Immature natural killer cell (primary cell): ENCODE measurements around the gene MORC4. TPM values are rescaled to one million over a fixed set of nuclear protein-coding genes. Genes with fewer than 3 reads are reported as not detected.

Experiments
- DNase-seq, 3 donors: peaks; one replicate each; pipeline ENCODE4 v3.0.0; 2022; ENCODE audit warnings: mixed read lengths in 1 of 3
- H3K27ac Mint-ChIP-seq, 6 donors: one replicate each; pipeline ENCODE4 v1.8.0; 2020; ENCODE audit warnings: mixed read lengths in 6 of 6, mild to moderate bottlenecking in 5 of 6, inconsistent platforms in 4 of 6, moderate library complexity in 3 of 6
- H3K27me3 Mint-ChIP-seq, 3 donors: one replicate each; pipeline ENCODE4 v1.8.0; 2020 to 2021; ENCODE audit warnings: low read depth in 3 of 3, mild to moderate bottlenecking in 3 of 3, mixed read lengths in 3 of 3, moderate library complexity in 3 of 3, inconsistent platforms in 1 of 3
- H3K36me3 Mint-ChIP-seq, 3 donors: one replicate each; pipeline ENCODE4 v1.8.0; 2020; ENCODE audit warnings: mixed read lengths in 3 of 3, inconsistent platforms in 2 of 3, mild to moderate bottlenecking in 2 of 3
- H3K4me1 Mint-ChIP-seq, 2 donors: one replicate each; pipeline ENCODE4 v1.8.0; 2020; ENCODE audit warnings: inconsistent platforms in 2 of 2, mild to moderate bottlenecking in 2 of 2, mixed read lengths in 2 of 2, moderate library complexity in 1 of 2
- H3K4me3 Mint-ChIP-seq, 5 donors: one replicate each; pipeline ENCODE4 v1.8.0; 2020; ENCODE audit warnings: mild to moderate bottlenecking in 5 of 5, mixed read lengths in 5 of 5, inconsistent platforms in 3 of 5, moderate library complexity in 3 of 5
- H3K9me3 Mint-ChIP-seq, 6 donors: one replicate each; pipeline ENCODE4 v1.8.0; 2020; ENCODE audit warnings: mild to moderate bottlenecking in 6 of 6, mixed read lengths in 6 of 6, inconsistent platforms in 4 of 6, moderate library complexity in 3 of 6
- polyA plus RNA-seq, 3 donors: library from polyadenylated mRNA; unstranded; fragments of 300-500 nt; fragmentation: Illumina TruSeq; gene quantifications; one replicate each; pipeline ENCODE4 v1.2.3, GENCODE V29; 2021

MORC4 gene
- polyA plus RNA-seq, 3 donors from 2014 or later: 2.3 to 2.9 (median 2.5) TPM

DNA sequence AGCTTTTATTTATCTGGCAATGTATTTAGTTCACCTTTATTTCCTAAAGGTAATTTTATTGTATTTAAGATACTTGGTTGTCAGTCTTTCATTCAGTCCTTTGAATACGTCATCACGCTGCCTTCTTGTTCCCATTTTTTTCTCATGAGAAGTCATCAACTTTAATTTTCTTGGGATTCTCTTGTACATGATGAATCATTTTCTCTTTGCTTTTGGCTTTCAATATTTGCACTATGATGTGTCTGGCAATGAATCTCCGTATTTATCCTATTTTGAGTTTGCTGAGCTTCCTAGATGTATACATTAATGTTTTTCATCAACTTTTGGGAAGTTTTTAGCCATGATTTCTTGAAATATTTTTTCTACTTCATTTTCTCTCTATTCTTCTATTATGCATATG lies 51.4 kb downstream of the MORC4 start:
- Mint-ChIP-seq H3K27ac (no peak overlapping the region), H3K27me3 (peaks cover 0 to 6% (median 3%) of the 10 kb centered on the region in 3 donors), H3K4me1 (no peaks in the 10 kb centered on the region), H3K4me3 (no peak overlapping the region), H3K36me3 (peaks cover 0 to 4% (median 0%) of the 10 kb centered on the region in 3 donors), H3K9me3 (no peaks in the 10 kb centered on the region)
- no peak for DNase-seq

DNA sequence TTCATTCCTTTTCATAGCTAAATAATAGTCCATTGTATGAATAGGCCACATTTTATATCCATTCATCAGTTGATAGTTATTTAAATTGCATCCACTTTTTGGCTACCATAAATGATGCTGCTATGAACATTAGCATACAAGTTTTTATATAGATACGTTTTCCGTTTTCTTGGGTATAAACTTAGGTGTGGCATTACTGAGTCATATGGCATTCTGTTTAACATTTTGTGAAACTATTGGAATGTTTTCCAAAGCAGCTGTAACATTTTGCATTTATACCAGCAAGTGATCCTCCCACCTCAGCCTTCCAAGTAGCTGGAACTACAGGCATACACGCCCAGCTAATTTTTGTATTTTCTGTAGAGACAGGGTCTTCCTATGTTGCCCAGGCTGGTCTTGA lies 53.5 kb downstream of the MORC4 start:
- DNase-seq: no peak
- Mint-ChIP-seq H3K9me3 (no peaks in the 10 kb centered on the region), H3K4me1 (no peaks in the 10 kb centered on the region), H3K27ac (no peak overlapping the region), H3K36me3 (peaks cover 0 to 16% (median 4%) of the 10 kb centered on the region in 3 donors), H3K4me3 (no peak overlapping the region), H3K27me3 (peaks cover 0 to 6% (median 6%) of the 10 kb centered on the region in 3 donors)

DNA sequence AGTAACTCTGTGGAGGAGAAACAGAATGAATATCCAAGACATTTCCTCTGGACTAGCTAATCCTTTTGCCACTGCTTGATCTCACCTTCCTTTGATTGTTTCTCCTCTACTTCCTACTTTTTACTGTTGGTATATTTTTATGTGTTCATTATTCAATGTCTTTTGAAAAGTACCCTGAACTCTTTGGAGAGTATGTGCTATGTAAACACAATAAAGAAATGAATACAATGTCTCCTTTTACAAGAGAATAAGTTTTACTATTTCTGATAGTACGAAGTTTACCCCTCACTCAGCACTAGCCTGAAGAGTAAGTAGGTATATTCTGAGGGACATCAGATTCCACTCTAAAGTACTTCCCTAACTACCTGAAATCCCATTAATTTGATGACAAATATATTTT lies 59.9 kb downstream of the MORC4 start:
- Mint-ChIP-seq H3K27me3 (peaks cover 0 to 4% (median 3%) of the 10 kb centered on the region in 3 donors), H3K36me3 (peaks cover 0 to 12% (median 4%) of the 10 kb centered on the region in 3 donors), H3K27ac (no peak overlapping the region), H3K4me3 (no peak overlapping the region), H3K9me3 (no peaks in the 10 kb centered on the region), H3K4me1 (no peaks in the 10 kb centered on the region)
- no peak for DNase-seq

DNA sequence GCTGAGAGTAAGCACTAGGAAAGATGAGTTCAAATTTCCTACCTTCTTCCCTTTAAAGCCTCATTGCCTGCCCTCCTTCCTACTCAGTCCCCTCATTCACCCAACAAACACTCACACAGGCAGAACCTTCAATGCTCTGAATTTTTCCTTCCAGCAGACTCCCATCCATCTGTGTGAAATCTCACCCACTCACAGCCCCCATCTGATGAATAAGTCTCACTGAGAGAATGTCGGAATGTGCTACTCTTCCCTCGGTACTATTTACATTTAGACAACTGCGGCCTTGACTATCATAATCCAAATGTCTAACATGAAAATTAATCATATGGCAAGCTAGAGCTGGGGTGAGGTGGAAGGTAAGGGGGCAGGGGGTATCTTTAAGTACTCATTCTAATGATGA lies 60.4 kb downstream of the MORC4 start:
- Mint-ChIP-seq H3K27me3 (peaks cover 0 to 4% (median 3%) of the 10 kb centered on the region in 3 donors), H3K4me3 (no peak overlapping the region), H3K4me1 (no peaks in the 10 kb centered on the region), H3K27ac (no peak overlapping the region), H3K36me3 (peaks cover 0 to 12% (median 4%) of the 10 kb centered on the region in 3 donors), H3K9me3 (no peaks in the 10 kb centered on the region)
- DNase-seq: no peak

DNA sequence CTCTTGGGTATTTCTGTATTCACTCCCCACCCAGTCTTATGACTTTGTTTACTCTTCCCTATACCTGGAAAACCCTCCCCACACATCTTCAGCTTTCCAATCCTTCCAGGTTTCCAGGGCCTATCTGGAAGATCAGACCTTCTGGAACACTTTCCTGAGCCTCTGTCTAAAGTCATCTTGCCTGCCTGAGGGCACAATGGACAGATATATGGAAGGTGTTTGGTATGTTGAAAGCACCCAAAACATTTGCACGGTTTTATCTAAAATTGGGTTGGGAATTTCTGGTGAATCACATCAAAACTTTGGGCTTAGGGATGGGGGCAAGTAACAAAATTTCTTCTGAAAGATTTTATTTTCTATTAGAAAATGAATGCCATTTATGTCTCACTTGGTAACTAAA lies 63.8 kb downstream of the MORC4 start:
- DNase-seq: no peak

DNA sequence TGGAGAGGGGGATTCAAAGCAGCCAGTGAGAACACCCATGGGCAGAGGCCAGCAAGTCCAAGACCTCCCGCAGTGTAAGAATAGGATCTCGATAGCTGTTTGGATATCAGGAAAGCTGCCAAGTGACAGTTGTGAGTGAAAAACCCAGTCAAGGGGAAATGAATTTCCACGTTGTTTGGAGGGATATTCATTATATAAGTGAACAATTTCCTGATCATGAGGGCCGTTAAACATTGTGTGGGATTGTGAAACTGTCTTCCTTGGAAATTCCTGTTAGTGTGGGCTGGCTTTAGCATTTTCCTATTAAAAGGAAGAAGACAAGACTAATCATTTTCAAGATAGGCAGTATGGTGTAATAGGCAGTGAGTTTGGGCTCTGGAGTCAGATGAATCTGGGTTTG lies 64.8 kb downstream of the MORC4 start:
- Mint-ChIP-seq H3K27ac (no peak overlapping the region), H3K9me3 (no peaks in the 10 kb centered on the region), H3K27me3 (peaks cover 0 to 2% (median 0%) of the 10 kb centered on the region in 3 donors), H3K36me3 (no peaks in the 10 kb centered on the region), H3K4me1 (no peaks in the 10 kb centered on the region), H3K4me3 (no peak overlapping the region)
- no peak for DNase-seq

More for the DNA sequence above, 63.8 kb downstream of the MORC4 start:
- H3K27ac Mint-ChIP-seq: no peak overlapping the region
- no peaks in the 10 kb centered on the region for H3K36me3 Mint-ChIP-seq
- H3K9me3 Mint-ChIP-seq: no peaks in the 10 kb centered on the region
- H3K27me3 Mint-ChIP-seq: no peaks in the 10 kb centered on the region
- H3K4me3 Mint-ChIP-seq: no peak overlapping the region
- no peaks in the 10 kb centered on the region for H3K4me1 Mint-ChIP-seq

DNA sequence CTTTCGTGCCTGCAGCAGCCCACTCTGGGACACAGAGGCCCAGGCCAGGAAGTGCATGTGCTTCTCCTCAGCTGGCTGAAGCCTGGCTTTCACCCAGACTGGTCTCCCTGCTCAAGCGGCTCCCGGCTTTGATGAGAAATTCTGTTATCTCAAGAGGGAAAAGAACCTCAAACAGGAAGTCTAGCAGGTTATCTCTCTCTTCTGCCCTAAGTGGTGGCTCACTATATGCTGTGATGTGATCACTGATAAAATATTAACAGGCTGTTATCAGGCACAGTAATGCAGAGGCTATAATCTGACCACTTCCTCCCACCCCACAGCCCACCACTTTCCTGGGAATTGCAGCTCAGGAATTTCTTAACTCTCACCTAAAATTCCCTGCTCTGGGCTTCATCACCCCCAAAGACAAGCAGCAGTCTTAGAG lies 66.5 kb downstream of the MORC4 start:
- no peak overlapping the region for H3K4me3 Mint-ChIP-seq
- H3K27ac Mint-ChIP-seq: no peak overlapping the region
- no peak for DNase-seq
- H3K27me3 Mint-ChIP-seq: peaks cover 0 to 3% (median 0%) of the 10 kb centered on the region in 3 donors
- no peaks in the 10 kb centered on the region for H3K4me1 Mint-ChIP-seq
- H3K36me3 Mint-ChIP-seq: no peaks in the 10 kb centered on the region
- no peaks in the 10 kb centered on the region for H3K9me3 Mint-ChIP-seq

DNA sequence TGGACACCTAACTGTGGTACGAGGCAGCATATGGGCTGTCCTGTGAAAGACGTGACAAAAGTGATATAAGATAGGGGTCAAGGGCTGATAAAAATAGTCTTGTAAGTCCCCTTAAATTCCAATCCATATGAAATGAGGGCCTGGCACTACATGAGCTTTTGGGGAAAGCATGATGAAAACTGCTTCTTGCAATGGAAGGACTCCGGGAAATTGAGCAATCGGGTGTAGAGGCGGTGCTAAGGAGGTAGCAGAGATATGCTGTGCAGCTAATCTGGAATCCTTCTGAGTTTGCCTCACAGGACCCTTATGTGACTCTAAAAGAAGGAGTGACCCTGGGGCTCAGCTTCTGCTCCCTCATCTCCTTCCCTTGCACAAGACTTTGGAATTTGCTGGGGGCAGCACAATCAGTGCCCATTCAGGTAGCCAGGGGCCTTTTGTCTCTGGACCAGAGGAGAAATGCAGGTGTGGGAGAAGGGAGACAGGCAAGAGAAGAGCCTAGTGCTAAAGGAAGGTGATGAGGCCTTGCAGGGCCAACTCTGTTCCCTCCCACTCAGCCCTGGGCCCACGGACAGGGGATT lies 67.0 kb downstream of the MORC4 start:
- Mint-ChIP-seq H3K27me3 (peaks cover 0 to 3% (median 0%) of the 10 kb centered on the region in 3 donors), H3K27ac (no peak overlapping the region), H3K9me3 (no peaks in the 10 kb centered on the region), H3K4me3 (no peak overlapping the region), H3K4me1 (no peaks in the 10 kb centered on the region), H3K36me3 (no peaks in the 10 kb centered on the region)
- DNase-seq: no peak

DNA sequence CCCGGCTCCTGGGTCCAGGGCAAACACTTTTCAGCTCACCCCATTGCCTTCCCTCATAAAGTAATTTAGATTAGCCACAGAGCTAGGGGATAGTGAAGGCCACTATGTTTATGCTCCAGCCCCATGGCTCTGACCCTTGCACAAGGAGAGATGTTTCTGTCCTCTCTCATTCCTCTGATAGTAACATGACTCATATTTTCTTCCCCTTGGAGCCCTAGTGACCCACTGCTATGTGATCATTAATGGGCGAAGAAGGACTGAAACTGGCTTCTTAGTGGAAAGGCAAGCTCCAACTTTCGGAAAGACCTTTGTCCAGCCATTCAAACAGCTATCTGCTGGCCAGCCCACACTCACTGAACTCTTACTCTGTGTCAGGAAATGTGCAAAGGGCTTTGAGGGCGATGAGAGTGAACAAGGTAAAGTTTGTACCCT lies 67.5 kb downstream of the MORC4 start:
- Mint-ChIP-seq H3K27me3 (peaks cover 0 to 3% (median 0%) of the 10 kb centered on the region in 3 donors), H3K4me3 (no peak overlapping the region), H3K27ac (no peak overlapping the region), H3K36me3 (no peaks in the 10 kb centered on the region), H3K9me3 (no peaks in the 10 kb centered on the region), H3K4me1 (no peaks in the 10 kb centered on the region)
- no peak for DNase-seq

DNA sequence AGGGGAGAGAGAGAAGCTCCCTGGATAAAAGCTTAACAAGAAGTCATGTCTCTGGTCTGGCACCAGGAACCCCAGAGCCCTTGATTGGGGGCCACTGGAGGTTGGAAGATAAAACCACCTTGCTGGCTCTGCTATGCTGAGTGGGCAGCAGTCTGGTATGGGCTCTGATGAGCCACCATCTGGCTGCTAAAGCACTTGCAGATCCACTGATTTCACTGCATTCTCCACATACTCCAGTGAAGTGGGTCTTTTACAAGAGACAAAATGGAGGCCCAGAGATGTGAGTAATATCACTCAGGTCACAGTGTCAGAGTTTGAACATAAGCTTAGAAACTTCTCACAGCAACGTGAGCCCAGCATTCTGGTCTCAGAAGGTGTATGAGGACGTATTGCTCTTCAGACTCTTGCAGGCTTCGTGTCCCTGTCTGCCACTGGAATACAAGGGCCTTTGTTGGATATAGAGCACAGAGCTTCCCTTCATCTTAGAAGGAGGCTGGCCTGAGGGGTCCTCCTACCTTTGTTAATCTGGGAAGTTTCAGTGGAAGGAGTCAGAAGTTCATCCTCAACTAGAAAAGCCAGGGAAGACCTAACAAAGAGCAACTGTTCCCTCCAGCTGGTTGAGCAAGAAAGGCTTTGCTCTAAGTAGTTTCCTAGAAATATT lies 68.1 kb downstream of the MORC4 start:
- no peaks in the 10 kb centered on the region for H3K4me1 Mint-ChIP-seq
- DNase-seq: no peak
- H3K4me3 Mint-ChIP-seq: no peak overlapping the region
- peaks cover 0 to 3% (median 0%) of the 10 kb centered on the region in 3 donors for H3K27me3 Mint-ChIP-seq
- no peaks in the 10 kb centered on the region for H3K9me3 Mint-ChIP-seq
- no peak overlapping the region for H3K27ac Mint-ChIP-seq
- H3K36me3 Mint-ChIP-seq: no peaks in the 10 kb centered on the region

DNA sequence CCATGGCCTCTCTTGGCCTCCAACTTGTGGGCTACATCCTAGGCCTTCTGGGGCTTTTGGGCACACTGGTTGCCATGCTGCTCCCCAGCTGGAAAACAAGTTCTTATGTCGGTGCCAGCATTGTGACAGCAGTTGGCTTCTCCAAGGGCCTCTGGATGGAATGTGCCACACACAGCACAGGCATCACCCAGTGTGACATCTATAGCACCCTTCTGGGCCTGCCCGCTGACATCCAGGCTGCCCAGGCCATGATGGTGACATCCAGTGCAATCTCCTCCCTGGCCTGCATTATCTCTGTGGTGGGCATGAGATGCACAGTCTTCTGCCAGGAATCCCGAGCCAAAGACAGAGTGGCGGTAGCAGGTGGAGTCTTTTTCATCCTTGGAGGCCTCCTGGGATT lies 71.8 kb downstream of the MORC4 start:
- H3K4me3 Mint-ChIP-seq: no peak overlapping the region
- H3K36me3 Mint-ChIP-seq: no peaks in the 10 kb centered on the region
- H3K4me1 Mint-ChIP-seq: no peaks in the 10 kb centered on the region
- no peaks in the 10 kb centered on the region for H3K9me3 Mint-ChIP-seq
- no peak overlapping the region for H3K27ac Mint-ChIP-seq
- H3K27me3 Mint-ChIP-seq: peaks cover 0 to 3% (median 0%) of the 10 kb centered on the region in 3 donors
- no peak for DNase-seq

DNA sequence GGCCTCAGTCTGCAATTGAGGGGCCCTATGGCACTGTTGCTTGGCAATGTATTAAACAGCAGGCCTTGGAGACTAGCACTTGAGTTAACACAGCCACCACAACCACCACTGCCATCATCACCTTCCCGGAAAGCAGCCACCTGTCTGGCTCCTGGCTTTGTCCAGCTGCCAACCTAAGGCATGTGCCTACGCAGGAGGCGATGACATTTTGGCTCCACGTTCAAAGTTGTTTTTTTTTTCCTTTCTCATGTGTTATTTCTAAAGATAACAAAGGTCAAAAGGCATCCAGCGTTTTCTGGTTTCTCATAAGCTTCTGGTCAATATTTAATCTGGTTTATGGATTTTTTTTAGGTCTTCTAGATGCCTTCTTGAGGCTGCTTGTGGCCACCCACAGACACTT lies 72.3 kb downstream of the MORC4 start:
- Mint-ChIP-seq H3K9me3 (no peaks in the 10 kb centered on the region), H3K4me3 (no peak overlapping the region), H3K36me3 (no peaks in the 10 kb centered on the region), H3K4me1 (no peaks in the 10 kb centered on the region), H3K27ac (no peak overlapping the region), H3K27me3 (peaks cover 0 to 3% (median 0%) of the 10 kb centered on the region in 3 donors)
- DNase-seq: no peak

DNA sequence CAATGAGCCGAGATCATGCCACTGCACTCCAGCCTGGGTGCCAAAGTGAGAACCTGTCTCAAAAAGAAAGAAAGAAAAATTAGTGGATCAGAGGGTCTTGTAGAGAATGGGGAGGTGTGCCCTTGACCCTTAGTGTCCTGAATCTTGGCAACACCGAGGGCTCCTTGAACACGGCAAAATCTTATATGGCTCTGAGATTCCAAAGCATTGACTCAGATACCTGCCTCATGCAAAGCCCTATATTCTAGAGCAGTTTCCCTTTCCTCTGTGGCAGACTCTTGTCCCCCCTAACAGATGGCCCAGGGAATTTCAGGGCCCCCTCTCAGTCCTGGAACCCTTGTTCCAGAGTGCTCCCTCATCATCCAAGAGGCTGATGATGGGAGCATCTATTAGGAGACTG lies 73.0 kb downstream of the MORC4 start:
- no peaks in the 10 kb centered on the region for H3K36me3 Mint-ChIP-seq
- no peaks in the 10 kb centered on the region for H3K9me3 Mint-ChIP-seq
- no peak for DNase-seq
- H3K27ac Mint-ChIP-seq: no peak overlapping the region
- no peak overlapping the region for H3K4me3 Mint-ChIP-seq
- no peaks in the 10 kb centered on the region for H3K4me1 Mint-ChIP-seq
- peaks cover 0 to 3% (median 0%) of the 10 kb centered on the region in 3 donors for H3K27me3 Mint-ChIP-seq

DNA sequence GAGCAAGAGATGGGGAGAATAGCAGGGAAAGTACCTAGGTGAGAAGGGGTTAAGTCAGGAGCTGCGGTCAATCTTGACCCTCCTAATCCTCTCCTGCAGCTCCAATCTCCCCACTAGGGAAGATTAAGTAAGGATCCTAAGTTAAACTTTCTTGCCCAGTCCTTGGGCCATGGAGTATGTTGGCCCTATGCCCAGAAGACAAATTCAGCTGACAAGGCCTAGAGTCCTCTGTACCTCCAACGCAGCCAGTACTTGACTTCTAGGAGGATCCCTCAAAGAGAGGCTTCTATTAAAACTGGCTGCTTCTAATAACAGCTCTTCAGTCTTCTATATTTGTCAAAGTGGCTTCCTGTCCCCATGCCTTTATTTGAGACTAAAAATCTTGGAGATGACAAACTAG lies 78.4 kb downstream of the MORC4 start:
- DNase-seq: no peak
- Mint-ChIP-seq H3K36me3 (no peaks in the 10 kb centered on the region), H3K4me1 (peaks cover 6 to 8% of the 10 kb centered on the region in 2 donors), H3K4me3 (no peak overlapping the region), H3K9me3 (peaks cover 0 to 4% (median 0%) of the 10 kb centered on the region in 6 donors), H3K27ac (no peak overlapping the region), H3K27me3 (peaks cover 0 to 5% (median 0%) of the 10 kb centered on the region in 3 donors)
